ENCODE measurements around the gene INTS1. TPM values are rescaled to one million over a fixed set of nuclear protein-coding genes. Genes with fewer than 3 reads are reported as not detected.

Gene INTS1
- total RNA-seq, 1 donor from 2014 or later, result 89.5 TPM

DNA sequence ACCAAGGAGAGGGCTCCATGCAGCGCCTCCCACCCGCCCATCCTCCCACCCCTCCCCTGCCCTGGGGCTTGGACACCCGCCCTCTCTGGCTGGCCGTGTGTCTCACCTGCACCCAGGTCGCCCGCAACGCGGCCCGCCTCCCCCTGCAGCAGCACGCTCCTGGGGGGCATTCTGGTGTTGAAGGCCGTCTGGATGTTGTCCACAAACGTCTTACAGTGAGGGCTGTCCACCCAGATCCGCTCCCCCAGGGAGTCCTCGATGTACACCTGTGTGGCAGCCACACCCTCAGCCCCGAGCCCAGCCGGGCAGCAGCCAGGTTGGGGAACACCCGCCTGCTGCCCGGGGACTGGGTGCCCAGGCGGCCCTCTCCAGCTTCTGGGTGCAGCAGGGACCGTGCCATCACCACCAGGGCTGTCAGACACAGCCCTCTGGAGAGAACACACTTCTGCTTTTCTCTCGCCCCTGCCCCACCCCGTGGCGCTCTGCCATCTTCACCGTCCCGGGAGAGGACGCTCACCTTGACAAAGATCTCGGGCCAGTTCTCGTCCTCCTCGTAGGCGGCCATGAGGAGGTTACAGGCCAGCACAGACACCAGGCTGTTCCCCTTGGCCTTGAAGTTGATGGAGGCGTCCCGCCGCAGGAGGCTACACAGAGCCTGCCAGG, 4.7 kb downstream of the INTS1 start:
- H3K4me1 Mint-ChIP-seq, result peaks cover 17% of the 10 kb centered on the region
- peaks cover 33% of the 10 kb centered on the region for H3K36me3 Mint-ChIP-seq (ENCODE audit: low read depth)
- H3K27me3 Mint-ChIP-seq, result no peaks in the 10 kb centered on the region
- no peak overlapping the region for H3K4me3 Mint-ChIP-seq
- no peak overlapping the region for H3K27ac Mint-ChIP-seq
- intact Hi-C loops (cut with micrococcal nuclease), result no loop called here
- no peaks in the 10 kb centered on the region for H3K9me3 Mint-ChIP-seq
- DNase-seq, result no peak

GRCh38 chr7:1498370-1499305, 5.6 kb downstream of the INTS1 start:
- no peaks in the 10 kb centered on the region for H3K9me3 Mint-ChIP-seq
- no peak for DNase-seq
- H3K27ac Mint-ChIP-seq, result no peak overlapping the region
- H3K4me1 Mint-ChIP-seq, result peaks cover 17% of the 10 kb centered on the region
- no peak overlapping the region for H3K4me3 Mint-ChIP-seq
- peaks cover 35% of the 10 kb centered on the region for H3K36me3 Mint-ChIP-seq (ENCODE audit: low read depth)
- H3K27me3 Mint-ChIP-seq, result no peaks in the 10 kb centered on the region
- intact Hi-C loops (cut with micrococcal nuclease), result no loop called here

- Mint-ChIP-seq H3K9me3 (no peaks in the 10 kb centered on the region), H3K27ac (no peak overlapping the region), H3K4me3 (no peak overlapping the region), H3K4me1 (peaks cover 8% of the 10 kb centered on the region), H3K36me3 (ENCODE audit: low read depth) (peaks cover 36% of the 10 kb centered on the region), H3K27me3 (no peaks in the 10 kb centered on the region)
- intact Hi-C loops (cut with micrococcal nuclease), result no loop called here
- no peak for DNase-seq
These were observed 6.8 kb downstream of the INTS1 start for GRCh38 chr7:1497293-1497927.

- peaks cover 35% of the 10 kb centered on the region for H3K36me3 Mint-ChIP-seq (ENCODE audit: low read depth)
- no peaks in the 10 kb centered on the region for H3K9me3 Mint-ChIP-seq
- no peak overlapping the region for H3K27ac Mint-ChIP-seq
- H3K4me1 Mint-ChIP-seq, result peaks cover 2% of the 10 kb centered on the region
- H3K27me3 Mint-ChIP-seq, result no peaks in the 10 kb centered on the region
- no peak for DNase-seq
- H3K4me3 Mint-ChIP-seq, result no peak overlapping the region
- intact Hi-C loops (cut with micrococcal nuclease), result no loop called here
These were observed 7.5 kb downstream of the INTS1 start for GRCh38 chr7:1496531-1497292.

DNA sequence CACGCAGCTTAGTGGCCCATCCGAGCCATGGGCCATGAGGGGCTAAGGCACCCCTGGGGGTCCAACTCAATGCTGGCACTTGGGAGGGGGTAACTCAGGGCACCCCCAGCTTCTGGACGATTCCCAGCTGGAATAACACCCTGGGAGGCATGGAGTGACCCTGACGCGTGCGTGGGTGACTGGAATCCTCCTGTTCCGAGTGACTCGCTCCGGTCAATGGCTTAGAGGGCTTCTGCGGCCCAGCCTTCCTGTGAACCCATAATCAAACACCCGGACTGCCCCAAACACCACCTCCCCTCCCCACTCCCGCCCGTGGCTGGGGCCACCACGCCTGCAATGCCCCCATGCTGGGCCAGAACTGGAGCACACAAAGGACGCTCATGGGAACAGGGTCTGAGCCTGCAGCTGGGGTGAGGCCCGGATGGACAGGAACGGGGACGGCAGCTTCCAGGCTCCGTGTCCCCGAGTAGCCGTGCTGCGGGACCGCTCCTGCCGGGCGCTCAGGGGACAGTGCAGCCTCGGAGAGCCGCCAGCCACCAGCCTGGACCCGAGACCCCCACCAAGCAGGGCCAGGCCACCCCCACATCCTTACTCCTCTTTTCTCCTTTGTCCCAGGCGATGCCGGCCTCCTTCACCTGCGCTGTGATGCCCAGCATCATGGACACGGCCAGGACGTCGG, 8.5 kb downstream of the INTS1 start:
- H3K27me3 Mint-ChIP-seq, result no peaks in the 10 kb centered on the region
- DNase-seq, result no peak

GRCh38 chr7:1494866-1495563, 9.2 kb downstream of the INTS1 start:
- no peak overlapping the region for H3K27ac Mint-ChIP-seq
- intact Hi-C loops (cut with micrococcal nuclease), result no loop called here
- H3K27me3 Mint-ChIP-seq, result no peaks in the 10 kb centered on the region
- peaks cover 34% of the 10 kb centered on the region for H3K36me3 Mint-ChIP-seq (ENCODE audit: low read depth)
- H3K4me3 Mint-ChIP-seq, result no peak overlapping the region
- H3K4me1 Mint-ChIP-seq, result no peaks in the 10 kb centered on the region
- no peak for DNase-seq
- no peaks in the 10 kb centered on the region for H3K9me3 Mint-ChIP-seq

More for the DNA sequence above, 8.5 kb downstream of the INTS1 start:
- Mint-ChIP-seq H3K9me3 (no peaks in the 10 kb centered on the region), H3K36me3 (ENCODE audit: low read depth) (peaks cover 38% of the 10 kb centered on the region), H3K27ac (no peak overlapping the region), H3K4me3 (no peak overlapping the region), H3K4me1 (no peaks in the 10 kb centered on the region)
- intact Hi-C loops (cut with micrococcal nuclease), result no loop called here

- Mint-ChIP-seq H3K4me1 (no peaks in the 10 kb centered on the region), H3K27me3 (no peaks in the 10 kb centered on the region), H3K36me3 (ENCODE audit: low read depth) (peaks cover 36% of the 10 kb centered on the region), H3K27ac (no peak overlapping the region), H3K4me3 (no peak overlapping the region), H3K9me3 (no peaks in the 10 kb centered on the region)
- no peak for DNase-seq
- intact Hi-C loops (cut with micrococcal nuclease), result no loop called here
These were observed 9.7 kb downstream of the INTS1 start for GRCh38 chr7:1494447-1494846.

DNA sequence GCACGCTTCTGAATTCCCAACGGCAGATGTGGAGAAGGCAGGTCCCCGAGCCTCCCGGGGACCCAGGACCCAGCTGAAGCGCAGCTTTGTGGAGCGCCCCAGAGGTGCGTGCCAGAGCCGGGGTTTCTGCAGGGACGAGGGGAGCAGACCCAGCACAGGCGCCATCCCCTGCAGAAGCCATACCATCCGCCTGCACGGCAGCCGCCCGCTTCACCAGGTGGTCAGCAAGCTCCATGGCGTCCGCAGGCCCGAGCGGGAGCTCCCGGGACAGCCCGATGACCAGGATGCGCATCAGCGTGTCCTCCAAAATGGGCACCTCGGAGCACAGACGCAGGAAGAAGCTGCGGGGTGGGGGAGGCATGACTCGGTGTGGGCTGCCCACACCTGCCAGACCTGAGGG, 10.6 kb downstream of the INTS1 start:
- intact Hi-C loops (cut with micrococcal nuclease), result no loop called here
- no peaks in the 10 kb centered on the region for H3K9me3 Mint-ChIP-seq
- no peak overlapping the region for H3K27ac Mint-ChIP-seq
- no peak overlapping the region for H3K4me3 Mint-ChIP-seq
- DNase-seq, result no peak
- H3K36me3 Mint-ChIP-seq (ENCODE audit: low read depth), result peaks cover 42% of the 10 kb centered on the region
- H3K4me1 Mint-ChIP-seq, result no peaks in the 10 kb centered on the region
- H3K27me3 Mint-ChIP-seq, result no peaks in the 10 kb centered on the region

- H3K36me3 Mint-ChIP-seq (ENCODE audit: low read depth), result peaks cover 42% of the 10 kb centered on the region
These were observed 11.1 kb downstream of the INTS1 start for GRCh38 chr7:1493129-1493528.

GRCh38 chr7:1492640-1493039, 11.5 kb downstream of the INTS1 start:
- no peaks in the 10 kb centered on the region for H3K4me1 Mint-ChIP-seq
- H3K36me3 Mint-ChIP-seq (ENCODE audit: low read depth), result peaks cover 43% of the 10 kb centered on the region
- H3K27me3 Mint-ChIP-seq, result no peaks in the 10 kb centered on the region
- no peak for DNase-seq
- no peaks in the 10 kb centered on the region for H3K9me3 Mint-ChIP-seq
- H3K4me3 Mint-ChIP-seq, result no peak overlapping the region
- intact Hi-C loops (cut with micrococcal nuclease), result no loop called here
- H3K27ac Mint-ChIP-seq, result no peak overlapping the region

More at GRCh38 chr7:1493129-1493528, 11.1 kb downstream of the INTS1 start:
- H3K4me3 Mint-ChIP-seq, result no peak overlapping the region
- H3K27ac Mint-ChIP-seq, result no peak overlapping the region
- no peaks in the 10 kb centered on the region for H3K9me3 Mint-ChIP-seq
- intact Hi-C loops (cut with micrococcal nuclease), result no loop called here
- no peaks in the 10 kb centered on the region for H3K27me3 Mint-ChIP-seq
- no peaks in the 10 kb centered on the region for H3K4me1 Mint-ChIP-seq
- DNase-seq, result no peak

DNA sequence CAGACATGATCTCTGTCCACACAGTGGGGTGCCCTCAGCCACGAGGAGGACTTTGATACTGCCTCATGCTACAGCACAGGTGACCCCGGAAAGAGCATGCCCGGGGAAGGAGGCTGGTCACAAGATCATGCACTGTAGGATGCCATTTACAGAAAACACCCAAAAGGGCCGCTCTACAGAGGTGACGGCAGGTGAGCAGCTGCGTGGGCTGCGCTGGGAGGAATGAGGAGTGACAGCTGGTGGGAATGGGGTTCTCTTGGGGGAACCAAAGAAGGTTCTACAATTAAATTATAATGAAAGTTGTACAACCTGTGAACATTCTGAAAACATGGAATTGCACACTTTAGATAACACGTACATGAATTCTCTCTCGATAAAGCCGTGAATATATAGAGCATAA, 12.0 kb downstream of the INTS1 start:
- intact Hi-C loops (cut with micrococcal nuclease), result no loop called here
- Mint-ChIP-seq H3K9me3 (no peaks in the 10 kb centered on the region), H3K36me3 (ENCODE audit: low read depth) (peaks cover 43% of the 10 kb centered on the region), H3K4me3 (no peak overlapping the region), H3K4me1 (no peaks in the 10 kb centered on the region), H3K27me3 (no peaks in the 10 kb centered on the region), H3K27ac (no peak overlapping the region)
- DNase-seq, result no peak

GRCh38 chr7:1490837-1491236, 13.4 kb downstream of the INTS1 start:
- Mint-ChIP-seq H3K27ac (no peak overlapping the region), H3K36me3 (ENCODE audit: low read depth) (peaks cover 44% of the 10 kb centered on the region), H3K4me3 (no peak overlapping the region), H3K27me3 (no peaks in the 10 kb centered on the region), H3K9me3 (no peaks in the 10 kb centered on the region), H3K4me1 (no peaks in the 10 kb centered on the region)
- intact Hi-C loops (cut with micrococcal nuclease), result no loop called here
- DNase-seq, result no peak

DNA sequence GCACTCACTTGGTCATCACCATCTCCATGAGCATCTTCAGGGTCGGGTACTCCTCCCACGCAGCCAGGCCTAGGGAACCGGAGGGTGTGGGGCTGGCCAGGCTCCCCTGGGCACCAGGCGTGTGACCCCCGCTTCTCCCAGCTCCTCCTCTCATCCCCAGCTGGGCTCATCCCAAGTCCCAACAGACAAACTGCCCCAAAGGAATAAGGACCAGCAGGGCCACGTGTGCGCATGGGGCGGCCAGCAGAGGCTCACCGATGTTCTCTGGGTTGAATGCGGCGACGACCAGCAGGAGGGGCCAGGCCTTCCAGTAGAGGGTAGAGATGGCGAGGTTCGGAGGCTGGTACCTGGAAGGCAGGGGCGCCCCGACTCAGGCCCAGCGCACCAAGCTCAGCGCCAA, 14.9 kb downstream of the INTS1 start:
- DNase-seq, result no peak
- Mint-ChIP-seq H3K4me3 (no peak overlapping the region), H3K4me1 (no peaks in the 10 kb centered on the region), H3K36me3 (ENCODE audit: low read depth) (peaks cover 43% of the 10 kb centered on the region), H3K9me3 (no peaks in the 10 kb centered on the region), H3K27ac (no peak overlapping the region), H3K27me3 (no peaks in the 10 kb centered on the region)
- intact Hi-C loops (cut with micrococcal nuclease), result no loop called here

Data from activated CD4-positive, alpha-beta T cell treated with anti-CD3 and anti-CD28 coated beads, Interleukin-2, amount 10 ng/mL, durations not matched to agents 24 days and 14 days (primary cell).